Astrocyte (in vitro differentiated cells and primary cell): ENCODE results near the gene AATF. TPM values are rescaled to one million over a fixed set of nuclear protein-coding genes. Genes with fewer than 3 reads are reported as not detected.

Experiments used
- DNase-seq: peaks from one replicate; pipeline ENCODE4 v3.0.0-alpha.2; 2010; ENCODE audit warnings: low read depth
- FAIRE-seq: peaks from 2 replicates; lab custom pipeline; 2011; peaks lifted over from hg19 to GRCh38; lab: Jason Lieb, UNC
- H2AFZ ChIP-seq: 2 replicates; pipeline ENCODE4 v1.6.0; 2012; ENCODE audit warnings: low read depth, low read length, inconsistent platforms
- H3K27ac ChIP-seq: 2 replicates; pipeline ENCODE4 v1.5.1; 2011; ENCODE audit warnings: low read depth, low read length, inconsistent platforms
- H3K27me3 ChIP-seq: 2 replicates; pipeline ENCODE4 v1.6.0; 2011; ENCODE audit warnings: low read length, inconsistent platforms; ENCODE audit not compliant: insufficient read depth
- H3K36me3 ChIP-seq: 2 replicates; pipeline ENCODE4 v1.5.1; 2011; ENCODE audit warnings: low read length, inconsistent platforms; ENCODE audit not compliant: insufficient read depth
- H3K4me1 ChIP-seq: 2 replicates; pipeline ENCODE4 v1.5.1; 2011; ENCODE audit warnings: low read length, inconsistent platforms; ENCODE audit not compliant: insufficient read depth
- H3K4me2 ChIP-seq: 2 replicates; pipeline ENCODE4 v1.6.0; 2012; ENCODE audit warnings: low read length, inconsistent platforms
- H3K4me3 ChIP-seq: 2 replicates; pipeline ENCODE4 v1.5.1; 2011; ENCODE audit warnings: low read depth, mild to moderate bottlenecking, low read length, inconsistent platforms; ENCODE audit not compliant: insufficient read depth
- H3K79me2 ChIP-seq: 2 replicates; pipeline ENCODE4 v1.6.0; 2012; ENCODE audit warnings: mild to moderate bottlenecking, low read length, inconsistent platforms; ENCODE audit not compliant: insufficient read depth
- H3K9ac ChIP-seq: 2 replicates; pipeline ENCODE4 v1.6.0; 2012; ENCODE audit warnings: mild to moderate bottlenecking, low read length, inconsistent platforms
- H3K9me3 ChIP-seq: 2 replicates; pipeline ENCODE4 v1.5.1; 2012; ENCODE audit warnings: low read depth, mild to moderate bottlenecking, low read length, inconsistent platforms; ENCODE audit not compliant: insufficient read depth
- H4K20me1 ChIP-seq: 2 replicates; pipeline ENCODE4 v1.6.0; 2012; ENCODE audit warnings: low read length, inconsistent platforms; ENCODE audit not compliant: insufficient read depth
- H3K27ac Mint-ChIP-seq: one replicate; pipeline ENCODE4 v1.8.0; 2021; ENCODE audit warnings: mild to moderate bottlenecking, mixed read lengths; ENCODE audit not compliant: unreplicated experiment
- H3K27me3 Mint-ChIP-seq: one replicate; pipeline ENCODE4 v1.8.0; 2021; ENCODE audit warnings: low read depth, mixed read lengths; ENCODE audit not compliant: unreplicated experiment
- H3K36me3 Mint-ChIP-seq: one replicate; pipeline ENCODE4 v1.8.0; 2021; ENCODE audit warnings: low read depth, mixed read lengths; ENCODE audit not compliant: unreplicated experiment
- H3K4me1 Mint-ChIP-seq: one replicate; pipeline ENCODE4 v1.8.0; 2021; ENCODE audit warnings: low read depth, mixed read lengths; ENCODE audit not compliant: unreplicated experiment
- H3K4me3 Mint-ChIP-seq: one replicate; pipeline ENCODE4 v1.8.0; 2021; ENCODE audit warnings: mild to moderate bottlenecking, moderate library complexity, mixed read lengths; ENCODE audit not compliant: unreplicated experiment
- H3K9me3 Mint-ChIP-seq: one replicate; pipeline ENCODE4 v1.8.0; 2021; ENCODE audit warnings: mild to moderate bottlenecking, mixed read lengths; ENCODE audit not compliant: unreplicated experiment
- EZH2 ChIP-seq: IDR thresholded peaks from 2 replicates; pipeline ENCODE4 v1.6.1; 2012; ENCODE audit warnings: mild to moderate bottlenecking, low read length, inconsistent platforms; ENCODE audit not compliant: insufficient read depth
- microRNA-seq: library from miRNA; unstranded; fragments of <30 nt; microRNA quantifications from one replicate; pipeline ENCODE4 v1.2.0, GENCODE V29; 2020
- total RNA-seq: library from RNA; stranded (reverse); gene quantifications from 2 replicates; pipeline ENCODE4 v1.2.1, GENCODE V29; 2021
- TF ChIP-seq, protein P1 (sequence below): IDR thresholded peaks from 2 replicates; pipeline ENCODE4 v1.5.1; 2011; ENCODE audit warnings: low read depth, mild to moderate bottlenecking, inconsistent platforms, low read length, moderate library complexity; ENCODE audit not compliant: insufficient read depth

Gene AATF
- total RNA-seq, 1 donor from 2014 or later = 47.1 TPM

DNA sequence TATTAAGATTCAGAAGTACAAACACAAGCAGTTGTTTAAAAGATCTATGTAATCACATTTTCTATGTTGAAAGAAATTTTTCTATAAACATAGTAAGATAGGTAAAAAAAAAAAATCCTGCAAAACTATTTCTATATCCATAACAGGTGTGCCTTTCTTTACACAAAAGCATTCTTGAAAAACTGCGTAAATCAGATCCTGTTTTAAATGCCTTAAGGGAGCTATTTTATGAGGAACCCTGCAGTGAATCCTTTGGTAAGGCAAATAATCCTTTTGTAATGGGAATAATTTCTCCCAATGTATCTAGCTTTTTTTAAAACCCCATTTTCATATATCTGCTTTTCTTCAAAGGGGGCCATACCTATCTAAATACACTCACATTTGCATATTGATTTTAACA, 157.3 kb downstream of the AATF start:
- Histone ChIP-seq H3K4me2 (no peak overlapping the region), H4K20me1 (peaks cover 15% of the 10 kb centered on the region), H3K79me2 (no peaks in the 10 kb centered on the region), H3K4me1 (no peaks in the 10 kb centered on the region), H2AFZ (no peak overlapping the region), H3K4me3 (no peak overlapping the region), H3K27me3 (no peaks in the 10 kb centered on the region), H3K9me3 (no peaks in the 10 kb centered on the region), H3K36me3 (peaks cover 28% of the 10 kb centered on the region), H3K27ac (no peak overlapping the region), H3K9ac (no peak overlapping the region)
- FAIRE-seq (no peak), DNase-seq (no peak)
- Mint-ChIP-seq H3K36me3 (peaks cover 3% of the 10 kb centered on the region), H3K4me3 (no peak overlapping the region), H3K27me3 (no peaks in the 10 kb centered on the region), H3K4me1 (no peaks in the 10 kb centered on the region), H3K27ac (peak overlapping the region; percentile 12), H3K9me3 (no peaks in the 10 kb centered on the region)
- TF ChIP-seq EZH2 = no peak
- TF ChIP-seq, protein P1, sequence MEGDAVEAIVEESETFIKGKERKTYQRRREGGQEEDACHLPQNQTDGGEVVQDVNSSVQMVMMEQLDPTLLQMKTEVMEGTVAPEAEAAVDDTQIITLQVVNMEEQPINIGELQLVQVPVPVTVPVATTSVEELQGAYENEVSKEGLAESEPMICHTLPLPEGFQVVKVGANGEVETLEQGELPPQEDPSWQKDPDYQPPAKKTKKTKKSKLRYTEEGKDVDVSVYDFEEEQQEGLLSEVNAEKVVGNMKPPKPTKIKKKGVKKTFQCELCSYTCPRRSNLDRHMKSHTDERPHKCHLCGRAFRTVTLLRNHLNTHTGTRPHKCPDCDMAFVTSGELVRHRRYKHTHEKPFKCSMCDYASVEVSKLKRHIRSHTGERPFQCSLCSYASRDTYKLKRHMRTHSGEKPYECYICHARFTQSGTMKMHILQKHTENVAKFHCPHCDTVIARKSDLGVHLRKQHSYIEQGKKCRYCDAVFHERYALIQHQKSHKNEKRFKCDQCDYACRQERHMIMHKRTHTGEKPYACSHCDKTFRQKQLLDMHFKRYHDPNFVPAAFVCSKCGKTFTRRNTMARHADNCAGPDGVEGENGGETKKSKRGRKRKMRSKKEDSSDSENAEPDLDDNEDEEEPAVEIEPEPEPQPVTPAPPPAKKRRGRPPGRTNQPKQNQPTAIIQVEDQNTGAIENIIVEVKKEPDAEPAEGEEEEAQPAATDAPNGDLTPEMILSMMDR = no peak

Small RNA genes within 50 kb of the gene (microRNA-seq; reads per million reads assigned to microRNA genes)
- gene MIR2909 = not detected

Other genes starting within 250 kb of the AATF start
- 10.8 and 11.8 TPM in 2 replicates for gene LHX1, start 11.5 kb upstream of the AATF start, total RNA-seq